ENCODE measurements around the gene TTC12.

GRCh38 chr11:113349528-113349927, 35.1 kb downstream of the TTC12 start:
- TF ChIP-seq POLR2A (IDR thresholded peaks at IDR 0.05; ENCODE audit: extremely low read depth, insufficient read length) = no peak
- TF ChIP-seq CTCF (IDR thresholded peaks at IDR 0.05; ENCODE audit: low read depth, low read length) = no peak
- TF ChIP-seq MYC (IDR thresholded peaks at IDR 0.05; ENCODE audit: low read depth, low read length) = no peak
